Activated naive CD8-positive, alpha-beta T cell treated with anti-CD3 and anti-CD28 coated beads for 36 hours (primary cell): ENCODE measurements around the gene DNASE2B. TPM values are rescaled to one million over a fixed set of nuclear protein-coding genes. Genes with fewer than 3 reads are reported as not detected.
"Not testable (repeated sequence)": the region's sequence is repeated elsewhere in the genome, so short reads cannot be mapped to it uniquely, and the experiment has no call there.

Source experiments
- DNase-seq: peaks from one replicate; pipeline ENCODE4 v3.0.0; 2021
- H3K27ac Mint-ChIP-seq: one replicate; pipeline ENCODE4 v1.8.0; 2022; ENCODE audit warnings: mild to moderate bottlenecking, moderate library complexity, mixed read lengths
- H3K27me3 Mint-ChIP-seq: one replicate; pipeline ENCODE4 v1.8.0; 2022; ENCODE audit warnings: mild to moderate bottlenecking, mixed read lengths
- H3K36me3 Mint-ChIP-seq: one replicate; pipeline ENCODE4 v1.8.0; 2021; ENCODE audit warnings: mild to moderate bottlenecking, mixed read lengths
- H3K4me1 Mint-ChIP-seq: one replicate; pipeline ENCODE4 v1.8.0; 2021; ENCODE audit warnings: mixed read lengths
- H3K4me3 Mint-ChIP-seq: one replicate; pipeline ENCODE4 v1.8.0; 2022; ENCODE audit warnings: mild to moderate bottlenecking, moderate library complexity, mixed read lengths
- H3K9me3 Mint-ChIP-seq: one replicate; pipeline ENCODE4 v1.8.0; 2022; ENCODE audit warnings: mixed read lengths
- total RNA-seq, 2 experiments: library from RNA; stranded (reverse); gene quantifications; one replicate each; pipeline ENCODE4 v1.2.3, GENCODE V29; 2021

DNASE2B gene
- total RNA-seq, 2 experiments from 2014 or later: not detected

DNA sequence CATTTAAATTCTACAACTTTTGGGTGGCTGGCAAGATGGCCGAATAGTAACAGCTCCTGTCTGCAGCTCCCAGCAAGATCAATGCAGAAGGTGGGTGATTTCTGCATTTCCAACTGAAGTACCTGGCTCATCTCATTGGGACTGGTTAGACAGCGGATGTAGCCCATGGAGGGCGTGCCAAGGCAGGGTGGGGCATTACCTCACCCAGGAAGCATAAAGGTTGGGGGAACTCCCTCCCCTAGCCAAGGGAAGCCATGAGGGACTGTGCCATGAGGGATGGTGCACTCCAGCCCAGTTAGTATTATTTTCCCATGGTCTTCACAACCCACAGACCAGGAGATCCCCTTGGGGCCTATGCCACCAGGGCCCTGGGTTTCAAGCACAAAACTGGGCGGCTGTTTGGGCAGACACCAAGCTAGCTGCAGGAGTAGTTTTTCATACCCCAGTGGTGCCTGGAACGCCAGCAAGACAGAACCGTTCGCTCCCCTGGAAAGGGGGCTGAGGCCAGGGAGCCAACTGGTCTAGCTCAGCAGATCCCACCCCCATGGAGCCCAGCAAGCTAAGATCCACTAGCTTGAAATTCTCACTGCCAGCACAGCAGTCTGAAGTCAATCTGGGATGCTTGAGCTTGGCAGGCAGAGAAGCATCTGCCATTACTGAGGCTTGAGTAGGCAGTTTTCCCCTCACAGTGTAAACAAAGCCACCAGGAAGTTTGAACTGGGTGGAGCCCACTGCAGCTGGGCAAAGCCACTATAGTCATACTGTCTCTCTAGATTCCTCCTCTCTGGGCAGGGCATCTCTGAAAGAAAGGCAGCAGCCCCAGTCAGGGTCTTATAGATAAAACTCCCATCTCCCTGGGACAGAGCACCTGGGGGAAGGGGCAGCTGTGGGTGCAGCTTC is 44.7 kb downstream of the DNASE2B start:
- not testable (repeated sequence) for H3K27me3 Mint-ChIP-seq, H3K9me3 Mint-ChIP-seq, H3K36me3 Mint-ChIP-seq, H3K4me3 Mint-ChIP-seq
- DNase-seq: peak; percentile 42
- Mint-ChIP-seq H3K4me1 (peaks cover 14% of the 10 kb centered on the region), H3K27ac (peak overlapping the region; percentile 25)

DNA sequence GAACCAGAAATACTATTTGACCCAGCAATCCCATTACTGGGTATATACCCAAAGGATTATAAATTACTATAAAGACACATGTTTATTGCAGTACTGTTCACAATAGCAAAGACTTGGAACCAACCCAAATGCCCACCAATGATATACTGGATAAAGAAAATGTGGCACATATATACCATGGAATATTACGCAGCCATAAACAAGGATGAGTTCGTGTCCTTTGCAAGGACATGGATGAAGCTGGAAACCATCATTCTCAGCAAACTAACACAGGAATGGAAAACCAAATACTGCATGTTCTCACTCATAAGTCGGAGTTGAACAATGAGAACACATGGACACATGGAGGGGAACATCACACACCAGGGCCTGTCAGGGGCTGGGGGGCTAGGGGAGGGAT is 50.4 kb downstream of the DNASE2B start:
- H3K9me3 Mint-ChIP-seq, H3K36me3 Mint-ChIP-seq, DNase-seq, H3K4me3 Mint-ChIP-seq, H3K27ac Mint-ChIP-seq, H3K4me1 Mint-ChIP-seq, H3K27me3 Mint-ChIP-seq: not testable (repeated sequence)

- H3K27me3 Mint-ChIP-seq: peaks cover 8% of the 10 kb centered on the region
- no peak overlapping the region for H3K27ac Mint-ChIP-seq
- no peaks in the 10 kb centered on the region for H3K36me3 Mint-ChIP-seq
- H3K9me3 Mint-ChIP-seq: no peaks in the 10 kb centered on the region
- no peak for DNase-seq
- no peak overlapping the region for H3K4me3 Mint-ChIP-seq
- H3K4me1 Mint-ChIP-seq: no peaks in the 10 kb centered on the region
Measured at GRCh38 chr1:84450910-84451309, 52.6 kb downstream of the DNASE2B start.

DNA sequence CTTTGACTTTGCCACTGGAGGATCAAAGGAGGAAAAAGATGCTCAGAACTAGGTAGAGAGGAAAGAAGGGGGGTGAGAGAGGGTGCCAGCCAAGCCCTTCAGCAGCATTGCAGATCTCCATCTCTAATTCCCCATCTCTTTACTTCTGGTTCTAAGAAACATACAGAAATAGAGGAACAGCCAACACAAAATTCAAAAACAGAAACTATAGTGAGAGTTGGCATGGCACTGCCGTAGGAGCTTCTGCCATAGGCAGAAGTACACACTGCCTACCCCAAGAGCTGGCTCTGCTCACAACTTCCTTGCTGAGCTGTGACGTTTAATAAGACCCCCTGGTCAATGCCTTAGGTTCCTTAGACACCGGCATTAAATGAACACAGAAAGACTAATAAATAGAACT is 54.2 kb downstream of the DNASE2B start:
- H3K27ac Mint-ChIP-seq: no peak overlapping the region
- no peaks in the 10 kb centered on the region for H3K4me1 Mint-ChIP-seq
- no peaks in the 10 kb centered on the region for H3K36me3 Mint-ChIP-seq
- H3K4me3 Mint-ChIP-seq: no peak overlapping the region
- H3K27me3 Mint-ChIP-seq: peaks cover 4% of the 10 kb centered on the region
- no peaks in the 10 kb centered on the region for H3K9me3 Mint-ChIP-seq
- no peak for DNase-seq

- no peak for DNase-seq
Measured at GRCh38 chr1:84462118-84462517, 63.8 kb downstream of the DNASE2B start.

More at GRCh38 chr1:84462118-84462517, 63.8 kb downstream of the DNASE2B start:
- Mint-ChIP-seq H3K27ac (no peak overlapping the region), H3K9me3 (no peaks in the 10 kb centered on the region), H3K4me1 (no peaks in the 10 kb centered on the region), H3K36me3 (no peaks in the 10 kb centered on the region), H3K27me3 (peaks cover 12% of the 10 kb centered on the region), H3K4me3 (no peak overlapping the region)

Other genes with a start within 250 kb of the DNASE2B start
- 1 to 10 TPM in 1 of 2 experiments, under 1 TPM in 1; 0.84 to 1.1 TPM for gene SAMD13, start 96.8 kb upstream of the DNASE2B start, total RNA-seq
- gene RPF1, start 80.8 kb downstream of the DNASE2B start, total RNA-seq: 10 to 100 TPM; 65.2 to 68.3 TPM
- 1 to 10 TPM; 1.0 to 1.5 TPM for gene SPATA1, start 107.9 kb downstream of the DNASE2B start, total RNA-seq
- 100 to 1,000 TPM; 119 to 128 TPM for gene GNG5, start 108.1 kb downstream of the DNASE2B start, total RNA-seq
- gene CTBS, start 176.0 kb downstream of the DNASE2B start, total RNA-seq: 10 to 100 TPM; 10.6 to 12.6 TPM